ENCODE measurements around the gene RFTN1.

The RFTN1 gene

DNA sequence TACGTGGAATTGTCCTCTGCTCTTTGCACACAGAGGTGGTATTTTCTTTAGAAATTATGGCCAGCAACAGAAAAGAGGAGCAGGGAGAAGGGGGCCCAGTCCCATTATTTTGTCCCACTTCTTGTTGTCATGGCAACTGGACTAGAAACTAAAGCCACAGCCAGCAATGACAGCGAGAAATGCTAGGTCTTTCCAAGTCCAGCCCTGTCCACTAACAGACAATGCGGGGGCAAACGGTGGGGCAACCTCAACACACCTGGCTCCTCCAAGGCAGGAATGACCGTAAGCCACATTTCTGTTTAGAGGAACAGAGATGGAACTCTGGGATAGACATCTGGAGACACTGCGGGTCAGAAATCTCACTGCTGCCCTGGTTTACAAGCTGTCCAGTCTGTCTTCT is 107.3 kb downstream of the RFTN1 start:
- DNase-seq (ENCODE audit: low spot score) = no peak
- TF ChIP-seq, protein P1, sequence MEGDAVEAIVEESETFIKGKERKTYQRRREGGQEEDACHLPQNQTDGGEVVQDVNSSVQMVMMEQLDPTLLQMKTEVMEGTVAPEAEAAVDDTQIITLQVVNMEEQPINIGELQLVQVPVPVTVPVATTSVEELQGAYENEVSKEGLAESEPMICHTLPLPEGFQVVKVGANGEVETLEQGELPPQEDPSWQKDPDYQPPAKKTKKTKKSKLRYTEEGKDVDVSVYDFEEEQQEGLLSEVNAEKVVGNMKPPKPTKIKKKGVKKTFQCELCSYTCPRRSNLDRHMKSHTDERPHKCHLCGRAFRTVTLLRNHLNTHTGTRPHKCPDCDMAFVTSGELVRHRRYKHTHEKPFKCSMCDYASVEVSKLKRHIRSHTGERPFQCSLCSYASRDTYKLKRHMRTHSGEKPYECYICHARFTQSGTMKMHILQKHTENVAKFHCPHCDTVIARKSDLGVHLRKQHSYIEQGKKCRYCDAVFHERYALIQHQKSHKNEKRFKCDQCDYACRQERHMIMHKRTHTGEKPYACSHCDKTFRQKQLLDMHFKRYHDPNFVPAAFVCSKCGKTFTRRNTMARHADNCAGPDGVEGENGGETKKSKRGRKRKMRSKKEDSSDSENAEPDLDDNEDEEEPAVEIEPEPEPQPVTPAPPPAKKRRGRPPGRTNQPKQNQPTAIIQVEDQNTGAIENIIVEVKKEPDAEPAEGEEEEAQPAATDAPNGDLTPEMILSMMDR (IDR thresholded peaks at IDR 0.05; ENCODE audit: extremely low read depth, insufficient read depth, missing control alignments) = no peak
- in situ Hi-C loops (cut with MboI; ENCODE audit: low pct_unique_long_range_greater_than_20kb, low sequenced_read_pairs, unreplicated experiment) = no loop called here

DNA sequence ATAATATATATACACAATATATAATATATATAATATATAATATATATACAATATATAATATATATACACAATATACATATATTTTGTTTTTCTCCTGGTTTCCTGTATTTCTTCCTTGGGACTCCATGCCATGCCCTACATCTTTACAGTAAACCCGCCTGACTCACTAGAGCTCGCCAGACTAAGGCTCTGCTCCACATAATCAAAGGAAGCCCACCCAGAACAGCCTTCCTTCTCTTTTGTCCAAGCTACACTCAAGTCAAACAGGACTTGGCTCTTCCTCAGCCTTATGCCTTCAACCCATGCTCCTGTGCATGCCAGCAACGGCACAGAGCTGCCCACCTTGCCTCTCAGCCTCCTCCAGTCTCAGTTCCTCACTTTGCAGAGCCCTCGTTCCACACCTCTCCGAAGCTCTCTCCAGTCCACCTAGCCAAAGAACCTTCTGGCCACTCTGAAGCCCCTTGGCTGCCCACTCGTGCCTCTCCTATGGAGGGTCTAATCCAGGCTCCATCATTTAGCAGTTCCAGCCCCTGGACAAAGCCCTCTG is 109.1 kb downstream of the RFTN1 start:
- TF ChIP-seq, protein P1 (IDR thresholded peaks at IDR 0.05; ENCODE audit: extremely low read depth, insufficient read depth, missing control alignments) = no peak
- in situ Hi-C loops (cut with MboI; ENCODE audit: low pct_unique_long_range_greater_than_20kb, low sequenced_read_pairs, unreplicated experiment) = no loop called here

GRCh38 chr3:16402451-16402850 is 111.0 kb downstream of the RFTN1 start:
- in situ Hi-C loops (cut with MboI; ENCODE audit: low pct_unique_long_range_greater_than_20kb, low sequenced_read_pairs, unreplicated experiment) = no loop called here
- no peak for DNase-seq (ENCODE audit: low spot score)

More for the DNA sequence above, 109.1 kb downstream of the RFTN1 start:
- DNase-seq (ENCODE audit: low spot score) = no peak

DNA sequence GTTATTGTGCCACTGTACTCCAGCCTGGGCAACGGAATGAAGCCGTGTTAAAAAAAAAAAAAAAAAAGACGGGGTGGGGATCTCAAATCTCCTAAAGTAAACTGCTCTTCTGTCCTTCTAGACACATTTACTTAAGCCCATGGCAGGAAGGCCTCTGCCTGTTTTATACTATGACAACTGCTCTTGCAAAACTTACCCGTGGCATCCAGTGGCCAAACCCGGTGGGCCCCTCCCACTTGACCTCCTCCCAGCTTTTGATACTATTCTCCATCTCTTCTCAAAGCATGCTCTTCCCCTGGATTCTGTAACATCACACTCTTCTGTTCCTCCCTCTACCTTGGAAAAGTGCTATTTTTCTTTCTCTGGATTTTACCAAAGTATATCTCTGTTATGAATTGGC is 112.2 kb downstream of the RFTN1 start:
- TF ChIP-seq, protein P1 (IDR thresholded peaks at IDR 0.05; ENCODE audit: extremely low read depth, insufficient read depth, missing control alignments) = no peak
- DNase-seq (ENCODE audit: low spot score) = no peak
- in situ Hi-C loops (cut with MboI; ENCODE audit: low pct_unique_long_range_greater_than_20kb, low sequenced_read_pairs, unreplicated experiment) = no loop called here

More at GRCh38 chr3:16402451-16402850, 111.0 kb downstream of the RFTN1 start:
- TF ChIP-seq, protein P1 (IDR thresholded peaks at IDR 0.05; ENCODE audit: extremely low read depth, insufficient read depth, missing control alignments) = no peak

- in situ Hi-C loops (cut with MboI; ENCODE audit: low pct_unique_long_range_greater_than_20kb, low sequenced_read_pairs, unreplicated experiment) = no loop called here
- no peak for DNase-seq (ENCODE audit: low spot score)
- TF ChIP-seq, protein P1 (IDR thresholded peaks at IDR 0.05; ENCODE audit: extremely low read depth, insufficient read depth, missing control alignments) = no peak
Observed at GRCh38 chr3:16400106-16400931, 113.2 kb downstream of the RFTN1 start.

DNA sequence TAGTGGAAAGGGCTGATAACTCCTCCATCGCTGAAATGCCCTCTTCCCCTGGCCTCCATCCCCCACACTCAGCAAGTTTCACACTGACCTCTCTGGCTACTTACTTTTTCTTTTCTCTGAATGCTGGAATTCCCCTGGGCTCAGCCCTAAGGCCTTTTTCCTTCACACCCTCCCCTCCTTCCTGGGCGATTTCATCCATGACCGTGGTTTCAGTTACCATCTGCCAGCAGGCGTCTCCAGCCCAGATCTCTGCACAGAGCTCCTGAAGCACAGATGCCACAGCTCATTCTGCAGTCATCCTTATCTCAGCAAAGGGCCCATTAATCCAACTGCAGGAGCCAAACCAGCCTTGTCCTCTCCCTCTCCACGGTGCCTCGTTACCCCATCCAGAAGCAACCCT is 114.0 kb downstream of the RFTN1 start:
- DNase-seq (ENCODE audit: low spot score) = no peak
- TF ChIP-seq, protein P1 (IDR thresholded peaks at IDR 0.05; ENCODE audit: extremely low read depth, insufficient read depth, missing control alignments) = no peak
- in situ Hi-C loops (cut with MboI; ENCODE audit: low pct_unique_long_range_greater_than_20kb, low sequenced_read_pairs, unreplicated experiment) = no loop called here

All from GM13977 (cell line).